ENCODE measurements around the gene RBMY1F.
"Not testable (repeated sequence)": the region's sequence is repeated elsewhere in the genome, so short reads cannot be mapped to it uniquely, and the experiment has no call there.

The RBMY1F gene

DNA sequence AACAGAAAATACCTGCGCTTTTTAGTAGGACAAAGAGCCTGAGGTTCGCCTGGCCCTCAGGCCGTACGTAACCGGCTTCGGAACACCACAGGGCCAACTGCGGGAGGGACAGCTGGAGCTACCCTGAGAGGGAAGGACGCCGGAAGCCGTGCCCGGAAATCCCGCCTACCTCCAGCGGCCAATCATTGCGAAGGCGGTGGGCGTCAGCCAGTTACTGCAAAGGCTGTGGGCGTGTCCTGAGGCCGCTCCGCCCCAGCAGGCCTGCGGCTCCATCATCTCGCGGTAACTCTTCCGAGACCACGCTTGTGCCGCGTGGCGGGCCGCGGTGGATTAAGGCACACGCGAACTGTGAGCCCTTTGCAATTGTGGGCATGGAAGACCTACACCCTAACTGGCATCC is at the start of gene RBMY1F:
Gene RBMY1F (minus strand): TSS at position 101 of the 400 bp plus-strand sequence. CDS start 1,954 bp downstream, outside the sequence.
- not testable (repeated sequence) for H3K4me3 ChIP-seq (ENCODE audit: insufficient read depth, low read length, poor library complexity, severe bottlenecking); H4K20me1 ChIP-seq (ENCODE audit: low read depth, low read length); H3F3A ChIP-seq (ENCODE audit: insufficient read depth); H3K9ac ChIP-seq (ENCODE audit: low read length); H3K9me3 ChIP-seq (ENCODE audit: insufficient read depth, low read length); H2AFZ ChIP-seq (ENCODE audit: low read depth, low read length, severe bottlenecking); H3K27me3 ChIP-seq (ENCODE audit: low read length); H3K36me3 ChIP-seq (ENCODE audit: low read length); H3K27ac ChIP-seq (ENCODE audit: low read depth, low read length); H3K79me2 ChIP-seq (ENCODE audit: insufficient read depth, low read length); H3K4me2 ChIP-seq (ENCODE audit: low read depth, low read length, poor library complexity, severe bottlenecking); H3K9me2 ChIP-seq (replicated peaks; ENCODE audit: insufficient read depth, low read length)

DNA sequence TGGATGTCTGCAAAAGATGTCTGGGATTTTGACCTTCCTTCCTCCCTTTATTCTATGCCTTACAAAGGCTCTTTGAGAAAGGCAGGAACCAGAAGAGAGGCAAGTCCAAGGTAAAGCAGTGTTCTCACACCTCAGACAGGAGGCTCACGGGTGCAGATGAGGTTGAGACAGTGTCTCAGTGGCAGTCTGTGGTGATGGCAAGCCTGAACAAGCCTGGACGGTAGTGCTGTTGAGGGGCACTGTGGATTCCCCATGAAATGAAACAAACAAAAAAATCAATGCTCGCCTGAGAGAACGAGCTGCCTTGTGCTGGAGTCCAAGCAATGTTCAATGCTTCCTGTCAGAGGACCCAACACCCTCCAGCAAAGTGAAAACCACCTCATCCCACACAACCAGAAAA is 31.6 kb downstream of the RBMY1F start:
- not testable (repeated sequence) for H3K27ac ChIP-seq (ENCODE audit: low read depth, low read length); H2AFZ ChIP-seq (ENCODE audit: low read depth, low read length, severe bottlenecking); H3K4me3 ChIP-seq (ENCODE audit: insufficient read depth, low read length, poor library complexity, severe bottlenecking); H3F3A ChIP-seq (ENCODE audit: insufficient read depth); H3K36me3 ChIP-seq (ENCODE audit: low read length); H3K9me3 ChIP-seq (ENCODE audit: insufficient read depth, low read length); H4K20me1 ChIP-seq (ENCODE audit: low read depth, low read length); H3K9me2 ChIP-seq (replicated peaks; ENCODE audit: insufficient read depth, low read length); H3K4me2 ChIP-seq (ENCODE audit: low read depth, low read length, poor library complexity, severe bottlenecking); H3K9ac ChIP-seq (ENCODE audit: low read length); H3K79me2 ChIP-seq (ENCODE audit: insufficient read depth, low read length); H3K27me3 ChIP-seq (ENCODE audit: low read length)

DNA sequence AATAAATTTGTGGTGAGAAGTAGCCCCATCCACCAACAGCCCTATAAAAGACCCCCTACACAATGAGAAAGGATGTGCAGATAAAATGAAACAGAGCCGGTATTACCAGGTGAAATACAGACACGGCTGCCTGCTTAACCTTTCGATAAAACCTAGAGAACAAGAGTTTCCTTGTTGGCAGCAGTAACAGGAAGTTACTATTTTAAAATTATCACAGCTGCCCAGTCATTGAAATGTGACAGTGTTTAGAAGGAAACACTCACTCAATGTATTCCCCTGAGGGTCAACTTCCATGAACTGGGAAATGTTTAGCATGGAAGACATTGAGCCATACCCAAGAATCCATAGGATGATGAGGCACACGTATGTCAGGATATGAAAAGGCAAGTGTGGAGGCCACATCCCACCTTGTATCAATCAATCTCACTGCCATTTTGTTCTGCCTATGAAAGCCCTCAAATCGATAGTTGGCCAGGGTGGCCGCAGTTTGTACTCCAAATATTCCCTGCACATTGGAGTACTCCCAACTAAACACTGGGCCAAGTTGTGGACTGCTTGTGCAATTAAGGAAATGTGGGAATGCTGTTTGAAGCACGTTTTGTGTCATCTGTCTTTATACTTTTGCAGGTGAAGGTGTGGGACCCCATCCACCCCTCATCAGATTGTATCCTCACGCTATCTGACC is 41.6 kb downstream of the RBMY1F start:
- not testable (repeated sequence) for H3K4me3 ChIP-seq (ENCODE audit: insufficient read depth, low read length, poor library complexity, severe bottlenecking); H3K9me2 ChIP-seq (replicated peaks; ENCODE audit: insufficient read depth, low read length); H3K9me3 ChIP-seq (ENCODE audit: insufficient read depth, low read length); H3K36me3 ChIP-seq (ENCODE audit: low read length); H3K27ac ChIP-seq (ENCODE audit: low read depth, low read length); H4K20me1 ChIP-seq (ENCODE audit: low read depth, low read length); H3K4me2 ChIP-seq (ENCODE audit: low read depth, low read length, poor library complexity, severe bottlenecking); H3F3A ChIP-seq (ENCODE audit: insufficient read depth); H3K27me3 ChIP-seq (ENCODE audit: low read length); H3K79me2 ChIP-seq (ENCODE audit: insufficient read depth, low read length); H2AFZ ChIP-seq (ENCODE audit: low read depth, low read length, severe bottlenecking); H3K9ac ChIP-seq (ENCODE audit: low read length)

DNA sequence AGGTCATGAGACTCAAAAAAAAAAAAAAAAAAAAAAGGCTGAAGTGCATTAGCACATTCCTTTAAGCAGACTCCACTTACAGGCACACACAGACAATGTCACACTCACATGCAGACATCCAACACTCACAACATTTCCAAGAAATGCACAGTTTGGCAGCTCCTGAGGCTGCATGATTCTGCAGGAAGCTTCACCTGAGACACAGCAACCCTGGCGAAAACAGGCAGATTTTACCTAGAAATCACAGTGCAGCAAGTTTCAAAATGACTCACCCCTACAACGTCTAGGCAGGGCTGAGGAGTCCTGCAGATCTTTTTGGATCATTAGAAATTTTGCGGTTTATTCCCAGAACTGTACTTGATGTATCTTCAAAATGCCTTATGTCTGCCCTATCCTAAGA is 48.0 kb downstream of the RBMY1F start:
- not testable (repeated sequence) for H3K4me2 ChIP-seq (ENCODE audit: low read depth, low read length, poor library complexity, severe bottlenecking); H3K9ac ChIP-seq (ENCODE audit: low read length); H3K9me2 ChIP-seq (replicated peaks; ENCODE audit: insufficient read depth, low read length); H3K27ac ChIP-seq (ENCODE audit: low read depth, low read length); H3K9me3 ChIP-seq (ENCODE audit: insufficient read depth, low read length); H4K20me1 ChIP-seq (ENCODE audit: low read depth, low read length); H2AFZ ChIP-seq (ENCODE audit: low read depth, low read length, severe bottlenecking); H3K27me3 ChIP-seq (ENCODE audit: low read length); H3K36me3 ChIP-seq (ENCODE audit: low read length); H3K4me3 ChIP-seq (ENCODE audit: insufficient read depth, low read length, poor library complexity, severe bottlenecking); H3K79me2 ChIP-seq (ENCODE audit: insufficient read depth, low read length); H3F3A ChIP-seq (ENCODE audit: insufficient read depth)

DNA sequence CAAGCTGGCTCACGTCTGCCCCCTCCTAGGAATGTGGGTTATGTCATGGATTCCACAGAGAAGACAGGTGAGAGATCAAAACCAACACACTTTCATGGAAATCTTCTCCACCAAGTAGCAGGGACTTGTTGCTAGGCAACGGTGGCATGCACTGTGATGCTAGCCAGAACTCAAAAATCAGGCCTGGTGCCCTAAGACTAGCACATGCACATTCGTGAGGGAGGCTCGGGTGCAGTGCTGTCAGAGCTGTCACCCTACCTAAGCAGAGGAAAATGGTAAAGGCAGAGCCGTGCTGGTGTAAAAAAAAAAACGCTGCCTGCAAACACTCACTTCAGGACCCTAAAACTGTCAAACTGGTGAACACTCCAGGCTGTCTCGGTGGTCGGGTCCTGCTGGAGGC is 52.2 kb downstream of the RBMY1F start:
- H3K27me3 ChIP-seq (ENCODE audit: low read length); H4K20me1 ChIP-seq (ENCODE audit: low read depth, low read length); H3K79me2 ChIP-seq (ENCODE audit: insufficient read depth, low read length); H2AFZ ChIP-seq (ENCODE audit: low read depth, low read length, severe bottlenecking); H3K4me2 ChIP-seq (ENCODE audit: low read depth, low read length, poor library complexity, severe bottlenecking); H3K9ac ChIP-seq (ENCODE audit: low read length); H3K9me3 ChIP-seq (ENCODE audit: insufficient read depth, low read length); H3K27ac ChIP-seq (ENCODE audit: low read depth, low read length); H3K9me2 ChIP-seq (replicated peaks; ENCODE audit: insufficient read depth, low read length); H3K4me3 ChIP-seq (ENCODE audit: insufficient read depth, low read length, poor library complexity, severe bottlenecking); H3F3A ChIP-seq (ENCODE audit: insufficient read depth); H3K36me3 ChIP-seq (ENCODE audit: low read length): not testable (repeated sequence)

All from SU-DHL-6 (cell line).